BJ (cell line): ENCODE data around the gene FBXW12. TPM values are rescaled to one million over a fixed set of nuclear protein-coding genes. Genes with fewer than 3 reads are reported as not detected.
"Not testable (repeated sequence)": the region's sequence is repeated elsewhere in the genome, so short reads cannot be mapped to it uniquely, and the experiment has no call there.

Source experiments
- CTCF ChIA-PET: fragments of 350-600 bp; formaldehyde crosslinking; extraction: SDS; loops from one replicate; lab custom pipeline; 2021; ENCODE audit warnings: antibody characterized with exemption, inconsistent platforms; lab: Yijun Ruan, JAX
- POLR2A ChIA-PET: fragments of 300-600 bp; sonication (Branson Sonifier 250); formaldehyde crosslinking; extraction: SDS; loops from one replicate; lab custom pipeline; 2021; ENCODE audit warnings: antibody characterized with exemption; lab: Charles Lee
- DNase-seq: peaks from one replicate; pipeline ENCODE4 v3.0.0-alpha.2; 2011; ENCODE audit warnings: low read depth
- H3K27me3 ChIP-seq: 2 replicates; pipeline ENCODE4 v1.6.0; 2011; ENCODE audit warnings: low read length; ENCODE audit not compliant: control insufficient read depth, insufficient read depth
- H3K36me3 ChIP-seq: 2 replicates; pipeline ENCODE4 v1.5.1; 2011; ENCODE audit warnings: low read length; ENCODE audit not compliant: control insufficient read depth, insufficient read depth
- H3K4me3 ChIP-seq: 2 replicates; pipeline ENCODE4 v1.5.1; 2011; ENCODE audit warnings: low read depth, mild to moderate bottlenecking, control low read depth, low read length
- CTCF ChIP-seq: IDR thresholded peaks from 2 replicates; pipeline ENCODE4 v1.5.1; 2011; ENCODE audit warnings: low read depth, mild to moderate bottlenecking, control low read depth, inconsistent platforms, low read length, moderate library complexity; ENCODE audit not compliant: insufficient read depth
- polyA plus RNA-seq: library from polyadenylated mRNA; depleted of rRNA; stranded (reverse); fragments of >200 nt; gene quantifications from 2 replicates; pipeline ENCODE4 v1.2.3, GENCODE V29; 2011

The FBXW12 gene
- polyA plus RNA-seq, 1 experiment = not detected

GRCh38 chr3:48398701-48399386 lies 26.8 kb downstream of the FBXW12 start:
- POLR2A ChIA-PET = no interaction called here
- no peak for DNase-seq
- Histone ChIP-seq H3K36me3 (no peaks in the 10 kb centered on the region), H3K27me3 (peaks cover 6% of the 10 kb centered on the region), H3K4me3 (no peak overlapping the region)
- CTCF ChIA-PET = interaction anchor here (0.6 to 7.8 kb wide), 3 partner anchors 36 to 135 kb away, joined by 4 to 252 read pairs (median 7); no protein-coding TSS in a partner anchor
- TF ChIP-seq CTCF = no peak

- H3K36me3 ChIP-seq = peaks cover 4% of the 10 kb centered on the region; the same call in 1 of the 2 replicates
- DNase-seq = no peak
- POLR2A ChIA-PET = no interaction called here
- peaks cover 6% of the 10 kb centered on the region for H3K27me3 ChIP-seq
- no peak for TF ChIP-seq CTCF
- H3K4me3 ChIP-seq = no peak overlapping the region
- CTCF ChIA-PET = interaction anchor here (1.0 to 7.8 kb wide), 14 partner anchors 12 to 168 kb away, joined by 3 to 252 read pairs (median 8); partner anchors contain the start of genes CCDC51, PFKFB4, PLXNB1 and TMA7
Observed at GRCh38 chr3:48399387-48400172, 27.6 kb downstream of the FBXW12 start.

GRCh38 chr3:48400824-48401433 lies 28.9 kb downstream of the FBXW12 start:
- peak; percentile 77 for TF ChIP-seq CTCF
- CTCF ChIA-PET = interaction anchor here (0.6 to 7.8 kb wide), 39 partner anchors 9 to 338 kb away, joined by 3 to 252 read pairs (median 4); partner anchors contain the start of genes CCDC51, PFKFB4, PLXNB1 and SHISA5
- H3K27me3 ChIP-seq = peaks cover 2% of the 10 kb centered on the region
- POLR2A ChIA-PET = interaction anchor here (0.6 kb wide), 1 partner anchor 35 kb away, joined by 3 read pairs; no protein-coding TSS in a partner anchor
- H3K36me3 ChIP-seq = peaks cover 11% of the 10 kb centered on the region
- H3K4me3 ChIP-seq = no peak overlapping the region
- DNase-seq = no peak

GRCh38 chr3:48401434-48401901 lies 29.4 kb downstream of the FBXW12 start:
- POLR2A ChIA-PET, H3K27me3 ChIP-seq, DNase-seq, H3K4me3 ChIP-seq: not testable (repeated sequence)
- CTCF ChIA-PET = interaction anchor here (0.7 to 7.8 kb wide), 26 partner anchors 10 to 283 kb away, joined by 3 to 252 read pairs (median 4); partner anchors contain the start of genes CCDC51, PFKFB4, PLXNB1 and TMA7
- peaks cover 13% of the 10 kb centered on the region for H3K36me3 ChIP-seq

- DNase-seq = peak; percentile 68
- peaks cover 13% of the 10 kb centered on the region for H3K36me3 ChIP-seq
- ChIA-PET POLR2A (no interaction called here), CTCF (interaction anchor here (0.7 to 7.8 kb wide), 7 partner anchors 14 to 171 kb away, joined by 3 to 252 read pairs (median 10); partner anchors contain the start of genes CCDC51, PLXNB1 and TMA7)
- peaks cover 2% of the 10 kb centered on the region for H3K27me3 ChIP-seq
- H3K4me3 ChIP-seq = no peak overlapping the region
- no peak for TF ChIP-seq CTCF
Observed at GRCh38 chr3:48402281-48402732, 30.3 kb downstream of the FBXW12 start.
